NK-92 (cell line): Measurements from ENCODE around the gene APOBEC3G.

ENCODE experiments used
- DNase-seq: peaks from one replicate; lab custom pipeline; 2025; ENCODE audit not compliant: unreplicated experiment; lab: John Stamatoyannopoulos, UW

The APOBEC3G gene

GRCh38 chr22:39120983-39121382 lies 43.9 kb downstream of the APOBEC3G start:
- DNase-seq: no peak

- DNase-seq: no peak
These were observed 45.8 kb downstream of the APOBEC3G start for GRCh38 chr22:39122772-39123470.

GRCh38 chr22:39123751-39124581 lies 46.9 kb downstream of the APOBEC3G start:
- DNase-seq: no peak

GRCh38 chr22:39125622-39126021 lies 48.5 kb downstream of the APOBEC3G start:
- DNase-seq: no peak

GRCh38 chr22:39128508-39128907 lies 51.4 kb downstream of the APOBEC3G start:
- no peak for DNase-seq

- no peak for DNase-seq
These were observed 52.0 kb downstream of the APOBEC3G start for GRCh38 chr22:39129081-39129480.

- no peak for DNase-seq
These were observed 52.7 kb downstream of the APOBEC3G start for GRCh38 chr22:39129746-39130145.

- no peak for DNase-seq
These were observed 53.2 kb downstream of the APOBEC3G start for GRCh38 chr22:39130152-39130704.

GRCh38 chr22:39130892-39131855 lies 54.1 kb downstream of the APOBEC3G start:
- no peak for DNase-seq

GRCh38 chr22:39132281-39132680 lies 55.2 kb downstream of the APOBEC3G start:
- DNase-seq: no peak

GRCh38 chr22:39132871-39133524 lies 55.9 kb downstream of the APOBEC3G start:
- no peak for DNase-seq

GRCh38 chr22:39133871-39134270 lies 56.8 kb downstream of the APOBEC3G start:
- no peak for DNase-seq

- no peak for DNase-seq
These were observed 57.5 kb downstream of the APOBEC3G start for GRCh38 chr22:39134366-39135091.

- DNase-seq: no peak
These were observed 58.2 kb downstream of the APOBEC3G start for GRCh38 chr22:39135092-39135896.

- no peak for DNase-seq
These were observed 59.2 kb downstream of the APOBEC3G start for GRCh38 chr22:39136317-39136716.
